K562 (cell line): ENCODE measurements around the gene SULT2B1. TPM values are rescaled to one million over a fixed set of nuclear protein-coding genes. Genes with fewer than 3 reads are reported as not detected.

Source experiments
- CCNT2 ChIP-seq: IDR thresholded peaks from 2 replicates; pipeline ENCODE4 v1.6.1; 2011; ENCODE audit warnings: borderline replicate concordance, low read depth, mild to moderate bottlenecking, moderate library complexity, mixed read lengths, low read length; ENCODE audit not compliant: insufficient read length; ENCODE audit errors: extremely low read depth
- ELF2 ChIP-seq: fragments of 250-450 bp; sonication (Bioruptor Pico); IDR thresholded peaks from 2 replicates; pipeline ENCODE4 v1.5.0; 2021; ENCODE audit warnings: mild to moderate bottlenecking
- HDAC6 ChIP-seq: IDR thresholded peaks from 2 replicates; pipeline ENCODE4 v1.6.1; 2012; ENCODE audit warnings: low read depth, mild to moderate bottlenecking, control low read depth, inconsistent platforms, low read length, moderate library complexity
- HNRNPK ChIP-seq: fragments of 200-400 bp; formaldehyde crosslinking; IDR thresholded peaks from one replicate; pipeline ENCODE4 v1.6.1; 2018; ENCODE audit warnings: mild to moderate bottlenecking, low read depth, low read length; ENCODE audit not compliant: poor library complexity, severe bottlenecking
- MTA1 ChIP-seq: fragments of 450-650 bp; IDR thresholded peaks from 2 replicates; pipeline ENCODE4 v1.6.1; 2017; ENCODE audit warnings: borderline replicate concordance
- MYBL2 ChIP-seq, 2 experiments: fragments of 450-650 bp in 1 of 2; sonication (generic) in 1 of 2; formaldehyde crosslinking in 1 of 2; IDR thresholded peaks; 2 replicates each; pipeline versions ENCODE4 v1.6.1 to v1.8.1; 2017 to 2022; ENCODE audit warnings: borderline replicate concordance in 1 of 2, inconsistent platforms in 1 of 2, low read depth in 1 of 2, mild to moderate bottlenecking in 1 of 2, missing genetic modification reagents in 1 of 2, moderate library complexity in 1 of 2
- NCOR1 ChIP-seq: fragments of 450-650 bp; IDR thresholded peaks from 2 replicates; pipeline ENCODE4 v1.6.1; 2016; ENCODE audit warnings: mild to moderate bottlenecking, moderate library complexity
- RFX7 ChIP-seq: fragments of 250-450 bp; sonication (Bioruptor Pico); IDR thresholded peaks from 2 replicates; pipeline ENCODE4 v1.5.1; 2021; ENCODE audit warnings: mild to moderate bottlenecking
- SMARCA5 ChIP-seq: fragments of 450-650 bp; IDR thresholded peaks from 2 replicates; pipeline ENCODE4 v1.6.1; 2016
- SRSF9 ChIP-seq: fragments of 200-400 bp; formaldehyde crosslinking; IDR thresholded peaks from 2 replicates; pipeline ENCODE4 v1.6.1; 2017; ENCODE audit warnings: low read depth, low read length, borderline replicate concordance
- YBX1 ChIP-seq: fragments of 450-650 bp; IDR thresholded peaks from 2 replicates; pipeline ENCODE4 v1.7.1; 2016; ENCODE audit warnings: mild to moderate bottlenecking
- ZBTB12 ChIP-seq: fragments of 250-450 bp; sonication (Bioruptor Pico); IDR thresholded peaks from 2 replicates; pipeline ENCODE4 v1.4.0; 2020
- ZBTB40 ChIP-seq, 2 experiments: fragments of 450-650 bp in 1 of 2; sonication (generic) in 1 of 2; formaldehyde crosslinking in 1 of 2; IDR thresholded peaks; 2 replicates each; pipeline versions ENCODE4 v1.7.1 to v1.9.0; 2016 to 2022; ENCODE audit warnings: inconsistent platforms in 1 of 2, mild to moderate bottlenecking in 1 of 2, missing genetic modification reagents in 1 of 2
- ZNF830 ChIP-seq: fragments of 250-450 bp; sonication (Bioruptor Pico); IDR thresholded peaks from 2 replicates; pipeline ENCODE4 v1.5.0; 2021; ENCODE audit warnings: mild to moderate bottlenecking
- ZZZ3 ChIP-seq: fragments of 450-650 bp; IDR thresholded peaks from 2 replicates; pipeline ENCODE4 v1.6.1; 2016; ENCODE audit warnings: antibody characterized with exemption, mild to moderate bottlenecking, moderate library complexity
- polyA plus RNA-seq, 8 experiments: library from polyadenylated mRNA; depleted of rRNA in 4 of 8; stranded (reverse) in 5 of 8; unstranded in 3 of 8; fragments of >200 nt; fragmentation: Nextera tagmentation in 2 of 8; fragmentation: Illumina TruSeq in 1 of 8; extraction: Ambion mirVana in 2 of 8; extraction: Trizol in 1 of 8; gene quantifications; 2 replicates each; pipeline versions ENCODE4 v1.2.1 to v1.2.3, GENCODE V29; 2011 to 2014; ENCODE audit warnings: inconsistent platforms in 1 of 8, missing spikeins in 1 of 8
- total RNA-seq, 7 experiments: library from RNA; depleted of rRNA in 6 of 7; stranded (reverse); fragments of >200 nt in 6 of 7; fragmentation: Illumina TruSeq in 2 of 7; extraction: Trizol in 2 of 7; gene quantifications; 2 replicates each; pipeline versions ENCODE4 v1.2.1 to v1.2.3, GENCODE V29; 2011 to 2021; ENCODE audit warnings: low replicate concordance in 1 of 7
- TF ChIP-seq, protein P1 (sequence below): fragments of 450-650 bp; formaldehyde crosslinking; IDR thresholded peaks from 2 replicates; pipeline ENCODE4 v1.4.0; 2020; ENCODE audit warnings: mild to moderate bottlenecking, moderate library complexity

The SULT2B1 gene
- total and polyA plus RNA-seq, 9 of the 15 experiments (the other 6 are each of a cell fraction or from before 2014, with no cell fraction given) = 0.09 to 0.62 (median 0.22) TPM; not detected in 2

- no peak for TF ChIP-seq ZBTB40 (IDR thresholded peaks at IDR 0.05)
- no peak for TF ChIP-seq ZBTB40 (CRISPR knock-in tag; IDR thresholded peaks at IDR 0.05)
- no peak for TF ChIP-seq MYBL2 (IDR thresholded peaks at IDR 0.05; ENCODE audit: low read depth)
- no peak for TF ChIP-seq MYBL2 (CRISPR knock-in tag; IDR thresholded peaks at IDR 0.05; ENCODE audit: borderline replicate concordance)
- TF ChIP-seq ZBTB12 = no peak
- TF ChIP-seq YBX1 = no peak
- no peak for TF ChIP-seq ZZZ3
- TF ChIP-seq NCOR1 = no peak
- TF ChIP-seq ZNF830 = no peak
- no peak for TF ChIP-seq CCNT2
- peak; percentile 91; the same call in 1 of the 2 replicates for TF ChIP-seq SMARCA5
- TF ChIP-seq, protein P1, sequence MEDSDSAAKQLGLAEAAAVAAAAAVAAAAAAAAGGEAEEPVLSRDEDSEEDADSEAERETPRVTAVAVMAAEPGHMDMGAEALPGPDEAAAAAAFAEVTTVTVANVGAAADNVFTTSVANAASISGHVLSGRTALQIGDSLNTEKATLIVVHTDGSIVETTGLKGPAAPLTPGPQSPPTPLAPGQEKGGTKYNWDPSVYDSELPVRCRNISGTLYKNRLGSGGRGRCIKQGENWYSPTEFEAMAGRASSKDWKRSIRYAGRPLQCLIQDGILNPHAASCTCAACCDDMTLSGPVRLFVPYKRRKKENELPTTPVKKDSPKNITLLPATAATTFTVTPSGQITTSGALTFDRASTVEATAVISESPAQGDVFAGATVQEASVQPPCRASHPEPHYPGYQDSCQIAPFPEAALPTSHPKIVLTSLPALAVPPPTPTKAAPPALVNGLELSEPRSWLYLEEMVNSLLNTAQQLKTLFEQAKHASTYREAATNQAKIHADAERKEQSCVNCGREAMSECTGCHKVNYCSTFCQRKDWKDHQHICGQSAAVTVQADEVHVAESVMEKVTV (CRISPR knock-in tag) = peak; percentile 87
- TF ChIP-seq ELF2 (CRISPR knock-in tag) = no peak
- TF ChIP-seq HNRNPK = no peak
- no peak for TF ChIP-seq MTA1
- TF ChIP-seq SRSF9 = no peak
- no peak for TF ChIP-seq RFX7
- TF ChIP-seq HDAC6 = no peak
Measured at GRCh38 chr19:48506138-48506733, 45.7 kb upstream of the SULT2B1 start (continued).
